ENCODE measurements around the gene NUTM2G. TPM values are rescaled to one million over a fixed set of nuclear protein-coding genes. Genes with fewer than 3 reads are reported as not detected.
A peak's percentile ranks its signal among the peaks of the same experiment; 100 is the strongest.
"Not testable (repeated sequence)": the region's sequence is repeated elsewhere in the genome, so short reads cannot be mapped to it uniquely, and the experiment has no call there.

The NUTM2G gene
- total RNA-seq, 1 donor from 2014 or later, result not detected

DNA sequence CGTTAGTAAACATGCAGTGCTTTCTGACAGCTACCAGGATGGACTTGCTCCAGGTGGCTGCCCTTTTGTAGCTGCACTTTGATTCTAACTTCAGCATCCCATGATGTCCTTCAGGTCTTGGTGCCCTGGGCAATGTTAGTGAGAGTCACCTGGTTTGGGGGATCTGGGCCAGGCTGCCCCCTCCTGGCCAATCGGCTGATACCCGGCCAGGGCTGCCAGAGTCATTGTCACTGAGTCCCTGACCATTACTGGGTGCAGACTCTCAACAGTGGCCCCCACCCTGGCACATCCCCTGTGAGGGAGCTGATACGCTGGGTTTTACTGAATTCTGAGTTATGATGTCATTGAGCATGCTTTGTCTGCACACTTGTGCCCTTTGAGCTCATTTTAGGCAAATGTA, 13.5 kb downstream of the NUTM2G start:
- H3K4me3 ChIP-seq; DNase-seq; H3K4me1 ChIP-seq; H3K36me3 ChIP-seq; H3K27me3 ChIP-seq (ENCODE audit: low read depth); intact Hi-C loops (cut with micrococcal nuclease); H3K9me3 ChIP-seq (replicated peaks); H3K27ac ChIP-seq (replicated peaks): not testable (repeated sequence)

DNA sequence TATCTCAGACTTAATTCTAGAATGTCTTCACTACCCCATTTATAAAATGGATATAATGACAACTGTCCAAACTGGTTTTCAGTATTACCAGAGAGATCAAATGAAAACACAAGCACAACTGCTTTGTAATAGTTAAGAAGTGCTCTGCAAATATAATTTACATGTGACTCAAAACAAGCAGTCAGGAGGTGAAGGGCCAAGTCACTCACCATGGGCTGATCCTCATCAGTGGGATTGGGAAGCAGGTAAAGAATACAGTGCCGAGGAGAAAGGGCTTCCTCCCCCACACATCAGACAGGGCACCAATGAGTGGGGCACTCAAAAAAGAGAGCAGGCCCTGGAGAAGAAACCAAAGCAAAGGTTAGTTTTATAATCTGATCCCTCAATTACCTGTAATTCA, 20.7 kb downstream of the NUTM2G start:
- H3K4me1 ChIP-seq; H3K9me3 ChIP-seq (replicated peaks); DNase-seq; H3K27ac ChIP-seq (replicated peaks); H3K27me3 ChIP-seq (ENCODE audit: low read depth); H3K4me3 ChIP-seq; intact Hi-C loops (cut with micrococcal nuclease): not testable (repeated sequence)
- H3K36me3 ChIP-seq, result peaks cover 15% of the 10 kb centered on the region

DNA sequence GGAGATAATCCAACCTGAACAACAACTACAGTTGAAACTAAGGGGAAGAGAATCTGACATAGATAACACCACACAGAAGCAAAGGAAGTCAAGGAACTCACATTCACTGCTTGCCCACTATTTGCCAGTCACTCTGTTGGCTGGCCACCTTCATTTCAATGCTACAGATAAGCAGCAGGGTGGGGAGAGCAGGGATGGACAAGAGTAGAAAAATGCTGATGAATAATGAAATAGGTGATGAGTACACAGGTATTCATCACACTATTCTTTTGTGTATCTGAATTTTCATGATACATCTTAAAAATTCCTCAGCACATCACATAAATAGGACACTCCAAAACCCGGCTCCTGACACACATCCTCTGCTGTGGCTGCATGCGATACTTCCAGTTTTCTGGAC, 21.9 kb downstream of the NUTM2G start:
- intact Hi-C loops (cut with micrococcal nuclease); H3K4me1 ChIP-seq; H3K27ac ChIP-seq (replicated peaks); DNase-seq; H3K4me3 ChIP-seq; H3K27me3 ChIP-seq (ENCODE audit: low read depth); H3K9me3 ChIP-seq (replicated peaks): not testable (repeated sequence)
- peaks cover 19% of the 10 kb centered on the region for H3K36me3 ChIP-seq

DNA sequence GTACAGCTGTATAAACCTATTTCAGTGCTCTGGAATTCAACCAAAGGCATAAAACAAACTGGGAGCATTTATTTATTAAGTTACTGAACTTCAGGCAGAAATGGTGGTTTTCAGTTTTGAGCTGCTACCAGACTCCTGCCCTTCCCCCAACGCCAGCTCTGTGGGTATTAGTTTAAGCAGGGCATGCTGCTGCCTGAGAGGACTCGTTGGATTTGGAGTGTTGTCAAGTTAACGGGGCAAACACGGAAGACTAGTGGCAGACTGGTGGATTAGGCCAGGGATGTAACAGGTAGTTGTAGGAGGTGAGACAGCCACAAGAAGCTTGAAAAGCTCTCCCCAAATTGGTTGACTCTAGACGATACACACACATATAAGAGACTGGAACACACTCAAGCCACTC, 38.9 kb downstream of the NUTM2G start:
- intact Hi-C loops (cut with micrococcal nuclease); DNase-seq; H3K4me3 ChIP-seq; H3K27ac ChIP-seq (replicated peaks); H3K27me3 ChIP-seq (ENCODE audit: low read depth); H3K9me3 ChIP-seq (replicated peaks); H3K4me1 ChIP-seq: not testable (repeated sequence)
- peaks cover 13% of the 10 kb centered on the region for H3K36me3 ChIP-seq

DNA sequence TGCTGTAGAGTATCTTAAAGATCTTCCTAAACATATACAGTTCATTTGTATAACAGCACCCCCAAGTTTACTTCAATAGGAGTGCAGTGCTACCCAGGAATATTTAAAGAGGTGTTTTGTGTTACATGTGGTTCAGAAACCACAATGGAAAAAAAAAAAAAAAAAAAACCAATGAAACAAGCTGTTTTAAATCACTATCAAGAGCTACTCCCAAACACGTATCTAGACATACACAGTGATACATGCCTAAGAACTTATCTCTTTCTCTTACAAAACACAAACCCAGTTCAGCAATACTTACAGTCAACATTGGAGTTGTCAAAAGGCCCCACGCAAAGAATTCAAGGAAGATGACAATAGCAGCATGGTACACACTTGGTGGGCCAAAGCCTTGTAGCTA, 43.9 kb downstream of the NUTM2G start:
- H3K27ac ChIP-seq (replicated peaks); intact Hi-C loops (cut with micrococcal nuclease); DNase-seq; H3K27me3 ChIP-seq (ENCODE audit: low read depth); H3K4me3 ChIP-seq; H3K9me3 ChIP-seq (replicated peaks); H3K4me1 ChIP-seq: not testable (repeated sequence)
- H3K36me3 ChIP-seq, result peaks cover 13% of the 10 kb centered on the region

DNA sequence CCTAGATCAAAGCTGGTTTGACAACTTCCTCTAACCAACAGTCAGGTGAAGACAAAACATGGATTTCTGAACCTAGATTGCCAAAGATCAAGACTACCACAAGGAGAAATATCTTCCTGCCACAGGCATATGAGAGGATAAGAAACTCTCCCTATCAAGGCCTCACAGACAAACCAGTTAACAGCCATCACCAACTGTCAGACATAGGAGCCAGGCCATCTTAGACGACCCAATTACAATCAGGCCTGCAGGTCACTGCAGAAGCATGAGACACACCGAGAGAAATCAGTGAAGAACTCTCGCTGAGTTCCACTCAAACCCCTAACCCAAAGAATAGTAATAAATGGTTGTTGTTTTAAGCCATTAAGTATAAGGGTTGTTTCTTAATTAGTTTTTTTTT, 45.4 kb downstream of the NUTM2G start:
- peaks cover 13% of the 10 kb centered on the region for H3K36me3 ChIP-seq
- H3K4me1 ChIP-seq; H3K9me3 ChIP-seq (replicated peaks); H3K27ac ChIP-seq (replicated peaks); DNase-seq; intact Hi-C loops (cut with micrococcal nuclease); H3K27me3 ChIP-seq (ENCODE audit: low read depth); H3K4me3 ChIP-seq: not testable (repeated sequence)

DNA sequence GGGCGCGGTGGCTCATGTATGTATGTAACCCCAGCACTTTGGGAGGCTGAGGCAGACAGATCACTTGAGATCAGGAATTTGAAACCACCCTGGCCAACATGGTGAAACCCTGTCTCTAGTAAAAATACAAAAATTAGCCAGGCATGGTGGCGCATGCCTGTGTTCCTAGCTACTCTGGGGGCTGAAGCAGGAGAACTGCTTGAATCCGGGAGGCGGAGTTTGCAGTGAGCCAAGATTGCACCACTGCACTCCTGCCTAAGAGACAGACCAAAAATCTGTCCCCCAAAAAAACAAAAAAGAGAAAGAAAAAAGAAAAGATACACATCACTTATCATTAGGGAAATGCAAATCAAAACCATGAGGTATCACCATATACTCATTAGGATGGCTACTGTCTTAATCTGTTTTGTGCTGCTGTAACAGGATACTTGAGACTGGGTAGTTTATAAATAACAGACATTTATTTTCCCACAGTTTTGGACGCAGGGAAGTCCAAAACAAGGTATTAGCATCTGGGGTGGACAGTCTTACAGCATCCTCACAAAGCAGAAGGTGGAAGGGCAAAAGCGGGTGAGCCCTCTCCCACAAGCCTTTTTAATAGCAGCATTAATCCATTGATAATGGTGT, 55.0 kb downstream of the NUTM2G start:
- H3K36me3 ChIP-seq; DNase-seq; intact Hi-C loops (cut with micrococcal nuclease); H3K27me3 ChIP-seq (ENCODE audit: low read depth); H3K4me3 ChIP-seq: not testable (repeated sequence)
- Histone ChIP-seq H3K27ac (replicated peaks) (peak overlapping the region; percentile 75), H3K4me1 (peaks cover 23% of the 10 kb centered on the region), H3K9me3 (replicated peaks) (peaks cover 10% of the 10 kb centered on the region)

DNA sequence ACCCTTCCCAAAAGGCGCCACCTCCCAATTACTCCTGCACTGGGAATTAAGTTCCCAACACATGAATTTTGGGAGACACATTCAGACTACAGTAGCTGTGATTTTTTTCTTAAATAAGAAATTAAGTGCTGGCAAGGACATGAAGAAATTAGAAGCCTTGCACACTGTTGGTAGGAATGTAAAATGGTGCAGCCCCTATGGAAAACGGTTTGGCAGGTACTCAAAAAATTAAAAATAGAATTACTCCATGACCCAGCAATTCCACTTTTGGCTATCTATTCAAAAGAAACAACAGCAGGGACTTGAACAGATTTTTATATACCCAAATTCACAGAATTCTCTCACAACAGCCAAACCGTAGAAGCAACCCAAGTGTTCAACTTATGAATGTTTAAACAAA, 55.5 kb downstream of the NUTM2G start:
- DNase-seq; H3K36me3 ChIP-seq; H3K27me3 ChIP-seq (ENCODE audit: low read depth); intact Hi-C loops (cut with micrococcal nuclease); H3K4me3 ChIP-seq: not testable (repeated sequence)
- Histone ChIP-seq H3K4me1 (peaks cover 23% of the 10 kb centered on the region), H3K9me3 (replicated peaks) (peaks cover 10% of the 10 kb centered on the region), H3K27ac (replicated peaks) (peak overlapping the region; percentile 75)

DNA sequence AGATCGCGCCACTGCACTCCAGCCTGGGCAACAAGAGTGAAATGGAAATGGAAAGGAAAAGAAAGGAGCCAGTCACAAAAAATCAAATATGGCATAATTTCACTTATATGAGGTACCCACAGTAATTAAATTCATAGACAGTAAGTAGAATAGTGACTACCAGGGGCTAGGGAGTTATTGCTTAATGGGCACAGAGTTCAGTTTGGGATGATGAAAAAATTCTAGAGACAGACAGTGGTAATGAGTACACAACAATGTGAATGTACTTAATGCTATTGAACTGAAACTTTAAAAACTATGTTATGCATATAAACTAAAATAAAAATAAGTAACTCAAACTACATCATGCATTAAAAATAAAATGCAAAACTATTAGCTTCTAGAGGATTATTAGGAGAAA, 56.2 kb downstream of the NUTM2G start:
- H3K36me3 ChIP-seq; DNase-seq; H3K27me3 ChIP-seq (ENCODE audit: low read depth); intact Hi-C loops (cut with micrococcal nuclease); H3K4me3 ChIP-seq: not testable (repeated sequence)
- Histone ChIP-seq H3K9me3 (replicated peaks) (peaks cover 10% of the 10 kb centered on the region), H3K4me1 (peaks cover 23% of the 10 kb centered on the region), H3K27ac (replicated peaks) (peak overlapping the region; percentile 75)

Other genes starting within 250 kb of the NUTM2G start
- 7.6 TPM for gene ZNF510, start 150.8 kb upstream of the NUTM2G start, total RNA-seq
- 3.7 TPM for gene ZNF782, start 74.3 kb upstream of the NUTM2G start, total RNA-seq
- 0.14 TPM for gene CTSV, start 110.3 kb downstream of the NUTM2G start, total RNA-seq